ENCODE measurements around the gene APBB3.
A peak's percentile ranks its signal among the peaks of the same experiment; 100 is the strongest.

Gene APBB3

DNA sequence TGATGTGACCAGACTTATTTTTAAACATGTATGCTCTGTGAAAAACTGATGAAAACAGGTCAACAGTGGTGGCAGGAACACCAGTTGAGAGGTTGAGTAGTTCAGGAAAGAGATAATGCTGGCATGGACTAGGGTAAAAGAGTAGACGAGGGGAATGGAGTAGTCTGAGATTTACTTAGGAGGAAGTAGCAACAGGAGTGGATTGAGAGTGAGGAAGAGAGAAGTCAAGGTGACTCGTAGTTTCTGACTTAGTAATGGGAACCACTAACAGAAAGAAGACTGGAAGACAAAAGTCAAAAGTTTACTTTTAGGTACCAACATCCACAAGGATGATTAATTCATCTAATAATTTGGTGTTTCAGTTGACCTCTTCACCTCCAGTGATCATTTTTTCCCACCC is 10.7 kb downstream of the APBB3 start:
- Histone ChIP-seq H4K20me1 (ENCODE audit: insufficient read depth, low read length) (peaks cover 8% of the 10 kb centered on the region; the same call in 1 of the 2 replicates), H3K27me3 (ENCODE audit: insufficient read depth, low read length, poor library complexity) (no peaks in the 10 kb centered on the region), H3K4me1 (ENCODE audit: insufficient read depth, low read length) (peaks cover 55% of the 10 kb centered on the region), H3K79me2 (ENCODE audit: insufficient read depth, low read length) (peaks cover 58% of the 10 kb centered on the region), H3K4me2 (ENCODE audit: insufficient read depth, low read length) (0 out of 2 replicates have a peak overlapping the region, but pooled peaks have one; percentile 47), H3K4me3 (ENCODE audit: low read depth in 1 of 2, low read length in 2 of 2) (no peak overlapping the region), H3K9me3 (ENCODE audit: insufficient read depth, low read length, severe bottlenecking) (no peaks in the 10 kb centered on the region), H3K27ac (ENCODE audit: low read length) (peak overlapping the region; percentile 40; the same call in 1 of the 2 replicates), H3K9ac (ENCODE audit: low read depth, low read length) (no peak overlapping the region), H3K36me3 (ENCODE audit: insufficient read depth, low read length) (peaks cover 70% of the 10 kb centered on the region), H2AFZ (ENCODE audit: low read depth, low read length) (no peak overlapping the region)
- DNase-seq (no peak), ATAC-seq (ENCODE audit: insufficient read depth, low read depth) (no peak)
- TF ChIP-seq CTCF (IDR thresholded peaks at IDR 0.05; ENCODE audit: borderline replicate concordance, extremely low read depth, low read length, poor library complexity, severe bottlenecking) (no peak), EZH2 (IDR thresholded peaks at IDR 0.05; ENCODE audit: borderline replicate concordance, low read depth, low read length, severe bottlenecking) (no peak)

GRCh38 chr5:140551872-140552271 is 12.5 kb downstream of the APBB3 start:
- Histone ChIP-seq H3K4me2 (ENCODE audit: insufficient read depth, low read length) (no peak overlapping the region), H3K4me3 (ENCODE audit: low read depth in 1 of 2, low read length in 2 of 2) (no peak overlapping the region), H3K4me1 (ENCODE audit: insufficient read depth, low read length) (peaks cover 60% of the 10 kb centered on the region), H3K27me3 (ENCODE audit: insufficient read depth, low read length, poor library complexity) (no peaks in the 10 kb centered on the region), H3K79me2 (ENCODE audit: insufficient read depth, low read length) (peaks cover 54% of the 10 kb centered on the region), H2AFZ (ENCODE audit: low read depth, low read length) (no peak overlapping the region), H3K9ac (ENCODE audit: low read depth, low read length) (no peak overlapping the region), H3K27ac (ENCODE audit: low read length) (no peak overlapping the region), H3K9me3 (ENCODE audit: insufficient read depth, low read length, severe bottlenecking) (no peaks in the 10 kb centered on the region), H4K20me1 (ENCODE audit: insufficient read depth, low read length) (peaks cover 8% of the 10 kb centered on the region; the same call in 1 of the 2 replicates), H3K36me3 (ENCODE audit: insufficient read depth, low read length) (peaks cover 59% of the 10 kb centered on the region)
- no peak for ATAC-seq (ENCODE audit: insufficient read depth, low read depth)
- TF ChIP-seq EZH2 (IDR thresholded peaks at IDR 0.05; ENCODE audit: borderline replicate concordance, low read depth, low read length, severe bottlenecking), result no peak
- no peak for TF ChIP-seq CTCF (IDR thresholded peaks at IDR 0.05; ENCODE audit: borderline replicate concordance, extremely low read depth, low read length, poor library complexity, severe bottlenecking)
- DNase-seq, result no peak

DNA sequence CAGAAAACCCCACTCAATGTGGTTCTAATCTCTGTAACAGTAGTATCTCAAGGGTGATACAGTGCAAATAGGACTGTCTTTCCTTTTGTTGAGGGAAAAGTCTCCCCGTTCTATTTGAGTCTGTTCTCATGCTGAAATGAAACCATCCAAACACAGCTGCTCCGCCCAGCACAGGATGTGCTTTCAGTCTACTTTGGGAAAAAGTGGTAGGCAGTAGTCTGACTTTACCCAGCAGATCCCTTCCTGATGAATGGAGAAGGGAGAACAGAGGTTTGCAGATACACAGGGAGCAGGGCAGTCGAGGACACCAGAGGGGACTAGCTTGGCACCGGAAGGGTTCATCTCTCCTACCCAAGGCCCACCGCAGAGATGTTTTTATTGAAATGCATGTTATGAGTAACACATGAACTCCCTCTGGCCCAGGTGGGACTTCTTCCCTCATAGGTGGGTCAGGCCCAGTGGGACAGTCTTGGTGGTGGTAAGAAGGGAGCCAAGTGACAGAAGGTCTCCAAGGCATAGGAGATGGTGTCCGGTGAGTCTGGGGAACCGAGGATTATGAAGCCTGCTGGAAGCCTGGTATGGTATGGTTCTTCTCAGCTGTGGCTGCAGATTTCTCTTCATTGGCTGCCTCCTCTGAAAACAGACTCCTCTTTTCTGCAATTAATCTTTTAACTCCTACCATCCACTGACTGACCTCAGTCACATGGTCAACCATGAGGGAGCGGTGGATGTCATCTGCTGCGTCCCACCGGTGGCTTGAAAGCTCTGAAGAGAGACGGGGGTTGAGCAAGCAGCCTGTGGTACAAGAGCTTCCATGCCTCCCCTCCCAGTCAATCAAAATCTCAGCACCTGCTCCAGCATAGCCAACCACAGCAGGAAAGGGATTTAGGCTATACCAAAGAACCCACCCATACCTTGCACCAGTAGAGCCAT is 14.0 kb downstream of the APBB3 start:
- no peak for DNase-seq
- Histone ChIP-seq H3K9ac (ENCODE audit: low read depth, low read length) (no peak overlapping the region), H3K36me3 (ENCODE audit: insufficient read depth, low read length) (peaks cover 61% of the 10 kb centered on the region), H3K27me3 (ENCODE audit: insufficient read depth, low read length, poor library complexity) (no peaks in the 10 kb centered on the region), H3K4me3 (ENCODE audit: low read depth in 1 of 2, low read length in 2 of 2) (no peak overlapping the region), H3K4me1 (ENCODE audit: insufficient read depth, low read length) (peaks cover 53% of the 10 kb centered on the region), H2AFZ (ENCODE audit: low read depth, low read length) (no peak overlapping the region), H3K4me2 (ENCODE audit: insufficient read depth, low read length) (no peak overlapping the region), H3K79me2 (ENCODE audit: insufficient read depth, low read length) (peaks cover 40% of the 10 kb centered on the region), H3K9me3 (ENCODE audit: insufficient read depth, low read length, severe bottlenecking) (no peaks in the 10 kb centered on the region), H4K20me1 (ENCODE audit: insufficient read depth, low read length) (peaks cover 8% of the 10 kb centered on the region; the same call in 1 of the 2 replicates), H3K27ac (ENCODE audit: low read length) (peak overlapping the region; percentile 27; the same call in 1 of the 2 replicates)
- TF ChIP-seq EZH2 (IDR thresholded peaks at IDR 0.05; ENCODE audit: borderline replicate concordance, low read depth, low read length, severe bottlenecking), result no peak
- no peak for TF ChIP-seq CTCF (IDR thresholded peaks at IDR 0.05; ENCODE audit: borderline replicate concordance, extremely low read depth, low read length, poor library complexity, severe bottlenecking)
- no peak for ATAC-seq (ENCODE audit: insufficient read depth, low read depth)
